Upper lobe of right lung (tissue), 1 donor: ENCODE results near the gene OR5T1. TPM values are rescaled to one million over a fixed set of nuclear protein-coding genes. Genes with fewer than 3 reads are reported as not detected.

Experiments used
- ATAC-seq: fragments of 200-7000 bp; cut with Tn5 transposase; one replicate; pipeline ENCODE4 v1.9.1; 2020; ENCODE audit warnings: mild to moderate bottlenecking, moderate library complexity
- DNase-seq: peaks from one replicate; pipeline ENCODE4 v3.0.0-alpha.2; 2020
- H3K27ac ChIP-seq: fragments of 200-600 bp; one replicate; pipeline ENCODE4 v1.8.0; 2022
- H3K27me3 ChIP-seq: fragments of 200-600 bp; one replicate; pipeline ENCODE4 v1.8.0; 2022; ENCODE audit warnings: mild to moderate bottlenecking
- H3K36me3 ChIP-seq: fragments of 200-600 bp; one replicate; pipeline ENCODE4 v1.8.0; 2022
- H3K4me1 ChIP-seq: fragments of 200-600 bp; one replicate; pipeline ENCODE4 v1.8.0; 2022
- H3K4me3 ChIP-seq: fragments of 200-600 bp; one replicate; pipeline ENCODE4 v1.8.0; 2022; ENCODE audit warnings: mild to moderate bottlenecking
- H3K9me3 ChIP-seq: fragments of 200-600 bp; one replicate; pipeline ENCODE4 v1.8.0; 2022
- intact Hi-C: fragments of 100-400 bp; cut with DNase I; formaldehyde crosslinking; loops from one replicate; pipeline ENCODE4 v1.11.0; 2022
- total RNA-seq: library from RNA; stranded (reverse); fragmentation: NEBNext Ultra II Directional; extraction: Animal tissue kit (Norgen Biotek cat#: 25700); gene quantifications from one replicate; pipeline ENCODE4 v1.2.1, GENCODE V29; 2021
- TF ChIP-seq, protein P1 (sequence below): fragments of 200-600 bp; IDR thresholded peaks from one replicate; pipeline ENCODE4 v1.8.0; 2022; ENCODE audit warnings: antibody characterized with exemption
- donor health status: DM: no; HTN: yes; CAD: no; lungs with severe emphysema.

Gene OR5T1
- total RNA-seq, 1 donor from 2014 or later = not detected

DNA sequence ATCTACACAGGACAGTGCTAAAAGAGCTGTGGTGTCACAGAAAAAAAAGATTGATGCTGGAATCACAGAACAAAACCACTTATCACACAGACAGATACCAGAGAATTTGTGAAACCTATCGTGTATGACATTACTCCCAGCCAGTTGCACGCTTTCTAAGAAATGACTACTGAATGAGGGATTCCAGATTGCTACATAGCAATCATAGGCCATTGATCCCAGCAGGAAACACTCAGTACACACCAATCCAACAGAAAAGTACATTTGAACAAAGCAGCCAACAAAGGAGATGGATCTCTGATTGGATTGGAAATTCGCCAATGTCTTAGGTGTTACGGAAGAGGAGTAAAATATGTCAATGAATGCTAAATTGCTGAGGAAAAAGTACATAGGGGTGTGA, 22.9 kb downstream of the OR5T1 start:
- Histone ChIP-seq H3K4me3 (no peak overlapping the region), H3K4me1 (no peaks in the 10 kb centered on the region), H3K27ac (no peak overlapping the region), H3K36me3 (no peaks in the 10 kb centered on the region), H3K27me3 (no peaks in the 10 kb centered on the region), H3K9me3 (no peaks in the 10 kb centered on the region)
- DNase-seq = no peak
- TF ChIP-seq, protein P1, sequence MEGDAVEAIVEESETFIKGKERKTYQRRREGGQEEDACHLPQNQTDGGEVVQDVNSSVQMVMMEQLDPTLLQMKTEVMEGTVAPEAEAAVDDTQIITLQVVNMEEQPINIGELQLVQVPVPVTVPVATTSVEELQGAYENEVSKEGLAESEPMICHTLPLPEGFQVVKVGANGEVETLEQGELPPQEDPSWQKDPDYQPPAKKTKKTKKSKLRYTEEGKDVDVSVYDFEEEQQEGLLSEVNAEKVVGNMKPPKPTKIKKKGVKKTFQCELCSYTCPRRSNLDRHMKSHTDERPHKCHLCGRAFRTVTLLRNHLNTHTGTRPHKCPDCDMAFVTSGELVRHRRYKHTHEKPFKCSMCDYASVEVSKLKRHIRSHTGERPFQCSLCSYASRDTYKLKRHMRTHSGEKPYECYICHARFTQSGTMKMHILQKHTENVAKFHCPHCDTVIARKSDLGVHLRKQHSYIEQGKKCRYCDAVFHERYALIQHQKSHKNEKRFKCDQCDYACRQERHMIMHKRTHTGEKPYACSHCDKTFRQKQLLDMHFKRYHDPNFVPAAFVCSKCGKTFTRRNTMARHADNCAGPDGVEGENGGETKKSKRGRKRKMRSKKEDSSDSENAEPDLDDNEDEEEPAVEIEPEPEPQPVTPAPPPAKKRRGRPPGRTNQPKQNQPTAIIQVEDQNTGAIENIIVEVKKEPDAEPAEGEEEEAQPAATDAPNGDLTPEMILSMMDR = no peak
- intact Hi-C loops = no loop called here
- ATAC-seq = no peak

DNA sequence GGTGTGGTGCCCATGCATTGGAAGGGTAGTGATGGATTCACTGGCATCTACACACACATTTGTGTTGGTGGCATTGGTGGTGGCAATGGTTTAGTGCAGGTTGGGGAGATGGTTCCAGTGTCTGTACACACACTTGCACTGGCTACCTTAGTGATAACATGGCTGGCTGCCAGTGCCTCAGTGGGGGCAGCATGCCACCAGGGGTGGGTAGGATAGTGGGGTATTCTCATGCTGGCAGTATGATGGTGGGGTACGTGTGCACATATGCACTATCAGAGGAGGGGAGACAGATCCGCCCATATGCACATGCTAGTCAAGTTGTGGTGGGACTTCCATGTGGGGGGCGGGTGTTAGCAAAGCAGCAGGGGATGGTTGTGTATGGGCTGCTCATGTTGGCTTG, 33.9 kb downstream of the OR5T1 start:
- no peaks in the 10 kb centered on the region for H3K36me3 ChIP-seq
- ATAC-seq (peak; percentile 32), DNase-seq (no peak)
- H3K9me3 ChIP-seq = peaks cover 8% of the 10 kb centered on the region
- TF ChIP-seq, protein P1 = no peak
- H3K27me3 ChIP-seq = no peaks in the 10 kb centered on the region
- H3K4me3 ChIP-seq = no peak overlapping the region
- intact Hi-C loops = no loop called here
- H3K27ac ChIP-seq = no peak overlapping the region
- no peaks in the 10 kb centered on the region for H3K4me1 ChIP-seq

DNA sequence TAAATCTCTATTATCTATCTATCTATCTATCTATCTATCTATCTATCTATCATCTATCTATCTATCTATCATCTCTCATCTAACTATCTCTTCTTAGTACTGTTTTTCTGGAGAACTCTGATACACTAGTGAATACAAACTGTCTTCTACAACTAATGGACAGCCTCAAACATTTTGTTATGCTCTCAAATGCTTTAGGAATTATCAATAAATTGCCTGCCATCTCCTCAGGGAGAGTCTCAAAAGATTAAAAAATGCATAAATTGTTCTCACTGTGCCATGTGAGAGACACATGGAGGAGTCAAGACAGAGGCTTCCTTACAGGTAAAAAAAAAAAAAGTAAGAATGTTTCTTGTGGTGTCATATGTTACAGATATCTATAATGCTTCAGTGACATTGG, 40.9 kb downstream of the OR5T1 start, which contains the start of gene OR8K3:
Gene OR8K3, plus strand, starts transcription at position 301 of the 400 bp plus-strand sequence. CDS start 3,163 bp downstream, outside the sequence.
- no peaks in the 10 kb centered on the region for H3K36me3 ChIP-seq
- H3K4me3 ChIP-seq = no peak within 1 kb of the TSS
- DNase-seq (no peak), ATAC-seq (no peak)
- intact Hi-C loops = no loop called here
- no peaks in the 10 kb centered on the region for H3K4me1 ChIP-seq
- no peaks in the 10 kb centered on the region for H3K27me3 ChIP-seq
- H3K9me3 ChIP-seq = no peaks in the 10 kb centered on the region
- H3K27ac ChIP-seq = no peak within 1 kb of the TSS
- TF ChIP-seq, protein P1 = no peak

Other genes starting within 250 kb of the OR5T1 start
- not detected for gene OR5AS1, start 246.5 kb upstream of the OR5T1 start, total RNA-seq
- gene OR8I2, start 180.8 kb upstream of the OR5T1 start, total RNA-seq = not detected
- not detected for gene OR8H2, start 170.5 kb upstream of the OR5T1 start, total RNA-seq
- gene OR8H3, start 151.8 kb upstream of the OR5T1 start, total RNA-seq = not detected
- gene OR8J3, start 134.0 kb upstream of the OR5T1 start, total RNA-seq = not detected
- not detected for gene OR8K5, start 113.8 kb upstream of the OR5T1 start, total RNA-seq
- not detected for gene OR5J2, start 97.5 kb upstream of the OR5T1 start, total RNA-seq
- not detected for gene OR5T2, start 39.9 kb upstream of the OR5T1 start, total RNA-seq
- gene OR5T3, start 21.9 kb upstream of the OR5T1 start, total RNA-seq = not detected
- not detected for gene OR8H1, start 18.1 kb downstream of the OR5T1 start, total RNA-seq
- gene OR8K3, start 41.0 kb downstream of the OR5T1 start, total RNA-seq = not detected
- not detected for gene OR8K1, start 71.9 kb downstream of the OR5T1 start, total RNA-seq
- not detected for gene OR8J1, start 80.1 kb downstream of the OR5T1 start, total RNA-seq
- gene OR8U1, start 101.5 kb downstream of the OR5T1 start, total RNA-seq = not detected
- not detected for gene OR5AL1, start 138.5 kb downstream of the OR5T1 start, total RNA-seq
- not detected for gene OR5M3, start 199.2 kb downstream of the OR5T1 start, total RNA-seq
- gene OR5M8, start 217.2 kb downstream of the OR5T1 start, total RNA-seq = not detected